H9 (cell line): ENCODE results near the gene SRCAP. TPM values are rescaled to one million over a fixed set of nuclear protein-coding genes. Genes with fewer than 3 reads are reported as not detected.

Experiments used
- DNase-seq: peaks from one replicate; pipeline ENCODE4 v3.0.0-alpha.2; 2017
- H2AFZ ChIP-seq: one replicate; pipeline ENCODE4 v1.6.1; 2013; ENCODE audit warnings: mild to moderate bottlenecking, low read length, control low read depth, moderate library complexity
- H2AK5ac ChIP-seq: 2 replicates; pipeline ENCODE4 v1.6.1; 2013; ENCODE audit warnings: low read length, control low read depth, mixed read lengths; ENCODE audit not compliant: insufficient read length
- H2BK120ac ChIP-seq: one replicate; pipeline ENCODE4 v1.6.1; 2013; ENCODE audit warnings: low read depth, mild to moderate bottlenecking, low read length, control low read depth, inconsistent platforms; ENCODE audit not compliant: poor library complexity, severe bottlenecking
- H2BK12ac ChIP-seq: 2 replicates; pipeline ENCODE4 v1.6.1; 2013; ENCODE audit warnings: low read length, control low read depth, mixed read lengths, low read depth; ENCODE audit not compliant: insufficient read length
- H2BK15ac ChIP-seq: 2 replicates; pipeline ENCODE4 v1.6.1; 2013; ENCODE audit warnings: low read depth, low read length, control low read depth
- H2BK20ac ChIP-seq: one replicate; pipeline ENCODE4 v1.6.1; 2013; ENCODE audit warnings: low read depth, mild to moderate bottlenecking, low read length, control low read depth, inconsistent platforms; ENCODE audit not compliant: poor library complexity, severe bottlenecking
- H2BK5ac ChIP-seq: 2 replicates; pipeline ENCODE4 v1.6.1; 2013; ENCODE audit warnings: low read length, control low read depth, mixed read lengths; ENCODE audit not compliant: insufficient read length
- H3K14ac ChIP-seq: 2 replicates; pipeline ENCODE4 v1.6.1; 2013; ENCODE audit warnings: low read length, control low read depth; ENCODE audit not compliant: insufficient read depth
- H3K18ac ChIP-seq: 2 replicates; pipeline ENCODE4 v1.6.1; 2013; ENCODE audit warnings: low read depth, mild to moderate bottlenecking, mixed read lengths, low read length, control low read depth; ENCODE audit not compliant: insufficient read length
- H3K23ac ChIP-seq: 2 replicates; pipeline ENCODE4 v1.6.1; 2013; ENCODE audit warnings: low read length, control low read depth, mixed read lengths, low read depth; ENCODE audit not compliant: insufficient read length
- H3K23me2 ChIP-seq: 2 replicates; pipeline ENCODE4 v1.6.1; 2013; ENCODE audit warnings: low read depth, mild to moderate bottlenecking, mixed read lengths, low read length, control low read depth; ENCODE audit not compliant: insufficient read length, poor library complexity, severe bottlenecking
- H3K27ac ChIP-seq: 2 replicates; pipeline ENCODE4 v1.5.1; 2013; ENCODE audit warnings: low read length, control low read depth, mixed read lengths, low read depth; ENCODE audit not compliant: insufficient read length
- H3K27me3 ChIP-seq: 2 replicates; pipeline ENCODE4 v1.6.1; 2013; ENCODE audit warnings: low read length, control low read depth, inconsistent platforms; ENCODE audit not compliant: insufficient read depth
- H3K4ac ChIP-seq: 2 replicates; pipeline ENCODE4 v1.6.1; 2013; ENCODE audit warnings: low read depth, mild to moderate bottlenecking, control low read depth, inconsistent platforms, low read length, moderate library complexity
- H3K4me1 ChIP-seq: 2 replicates; pipeline ENCODE4 v1.6.1; 2013; ENCODE audit warnings: low read length, control low read depth, inconsistent platforms; ENCODE audit not compliant: insufficient read depth
- H3K4me2 ChIP-seq: 2 replicates; pipeline ENCODE4 v1.6.1; 2013; ENCODE audit warnings: low read length, control low read depth, mixed read lengths; ENCODE audit not compliant: insufficient read length, insufficient read depth
- H3K56ac ChIP-seq: 2 replicates; pipeline ENCODE4 v1.6.1; 2013; ENCODE audit warnings: low read depth, mild to moderate bottlenecking, mixed read lengths, low read length, control low read depth; ENCODE audit not compliant: insufficient read length
- H3K79me1 ChIP-seq: 2 replicates; pipeline ENCODE4 v1.6.1; 2013; ENCODE audit warnings: low read depth, mild to moderate bottlenecking, moderate library complexity, low read length, control low read depth, inconsistent platforms; ENCODE audit not compliant: insufficient read depth, poor library complexity, severe bottlenecking
- H3K79me2 ChIP-seq: 2 replicates; pipeline ENCODE4 v1.6.1; 2013; ENCODE audit warnings: low read length, control low read depth, inconsistent platforms; ENCODE audit not compliant: insufficient read depth
- H3K9ac ChIP-seq: 2 replicates; pipeline ENCODE4 v1.6.1; 2013; ENCODE audit warnings: low read length, control low read depth, mixed read lengths; ENCODE audit not compliant: insufficient read length; ENCODE audit errors: extremely low read depth
- H3K9me3 ChIP-seq: one replicate; pipeline ENCODE4 v1.6.1; 2013; ENCODE audit warnings: low read depth, low read length, inconsistent platforms; ENCODE audit not compliant: control insufficient read depth
- H3T11ph ChIP-seq: one replicate; pipeline ENCODE4 v1.6.1; 2013; ENCODE audit warnings: mild to moderate bottlenecking, low read length, control low read depth, inconsistent platforms
- H4K20me1 ChIP-seq: one replicate; pipeline ENCODE4 v1.6.1; 2013; ENCODE audit not compliant: control insufficient read depth, insufficient read length, insufficient read depth
- H4K5ac ChIP-seq: 2 replicates; pipeline ENCODE4 v1.6.1; 2013; ENCODE audit warnings: low read depth, mild to moderate bottlenecking, mixed read lengths, low read length, control low read depth; ENCODE audit not compliant: insufficient read length
- H4K8ac ChIP-seq: replicated peaks from 2 replicates; pipeline ENCODE4 v1.6.1; 2013; ENCODE audit warnings: low read length, control low read depth, mixed read lengths, low read depth; ENCODE audit not compliant: insufficient read length
- H4K91ac ChIP-seq: 2 replicates; pipeline ENCODE4 v1.6.1; 2013; ENCODE audit warnings: low read depth, mild to moderate bottlenecking, moderate library complexity, mixed read lengths, low read length, control low read depth; ENCODE audit not compliant: insufficient read length
- H3K27ac Mint-ChIP-seq, 3 experiments: 2 replicates in 2 of 3; 3 replicates in 1 of 3; pipeline ENCODE4 v1.8.0; 2020 to 2021; ENCODE audit warnings: mixed read lengths in 3 of 3, mild to moderate bottlenecking in 1 of 3, moderate library complexity in 1 of 3
- H3K27me3 Mint-ChIP-seq: 2 replicates; pipeline ENCODE4 v1.8.0; 2021; ENCODE audit warnings: low read depth, mild to moderate bottlenecking, moderate library complexity, mixed read lengths
- H3K36me3 Mint-ChIP-seq, 3 experiments: 2 replicates in 2 of 3; 3 replicates in 1 of 3; pipeline ENCODE4 v1.8.0; 2020 to 2021; ENCODE audit warnings: low read depth in 3 of 3, mixed read lengths in 3 of 3; ENCODE audit not compliant: insufficient read depth in 1 of 3
- H3K4me1 Mint-ChIP-seq, 2 experiments: 2 replicates each; pipeline ENCODE4 v1.8.0; 2020; ENCODE audit warnings: mixed read lengths in 2 of 2
- H3K4me3 Mint-ChIP-seq, 2 experiments: 2 replicates in 1 of 2; 3 replicates in 1 of 2; pipeline ENCODE4 v1.8.0; 2020 to 2021; ENCODE audit warnings: mild to moderate bottlenecking in 2 of 2, mixed read lengths in 2 of 2, moderate library complexity in 1 of 2
- H3K9me3 Mint-ChIP-seq, 2 experiments: 2 replicates in 1 of 2; 3 replicates in 1 of 2; pipeline ENCODE4 v1.8.0; 2020; ENCODE audit warnings: mild to moderate bottlenecking in 2 of 2, mixed read lengths in 2 of 2, moderate library complexity in 1 of 2
- WGBS: extraction: QIAGEN DNeasy Blood & Tissue Kit; methylation state at CpG from one replicate; pipeline ENCODE4 v1.1.7; 2013; ENCODE audit warnings: missing lambda C conversion rate, low lambda C conversion rate, mixed read lengths; ENCODE audit not compliant: insufficient read length; ENCODE audit errors: extremely low coverage; 5-methylcytosine and 5-hydroxymethylcytosine counted together
- total RNA-seq: library from RNA; stranded (reverse); gene quantifications from 2 replicates; pipeline ENCODE4 v1.2.1, GENCODE V29; 2021
- TF ChIP-seq, protein P1 (sequence below): fragments of 200-600 bp; sonication (generic); conservative IDR thresholded peaks from 3 replicates; pipeline ENCODE4 v1.8.0; 2021; ENCODE audit warnings: antibody characterized with exemption, mild to moderate bottlenecking

The SRCAP gene
- total RNA-seq, 1 experiment from 2014 or later, result 63.1 TPM

DNA sequence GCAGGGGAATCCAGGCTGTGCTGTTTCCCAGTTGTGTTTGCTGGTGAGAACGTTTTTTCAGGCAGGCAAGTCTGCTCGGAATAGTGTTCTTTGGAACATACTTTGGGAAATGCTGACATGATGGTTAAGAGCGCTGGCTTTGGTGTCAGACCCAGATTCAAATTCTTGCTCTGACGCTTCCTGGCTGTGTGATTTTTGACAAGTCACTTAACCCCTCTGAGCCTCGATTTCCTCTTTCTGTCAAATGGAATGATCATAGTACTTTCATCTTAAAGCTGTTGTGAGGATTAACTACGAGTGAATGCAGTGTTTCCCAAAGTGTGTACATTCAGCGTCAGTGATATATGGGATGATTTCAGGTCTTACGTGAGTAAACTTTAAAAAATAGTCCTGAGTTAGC lies 35.9 kb upstream of the SRCAP start:
- no peak overlapping the region for H3K56ac ChIP-seq
- H3T11ph ChIP-seq, result no peak overlapping the region
- no CpG with 5 or more reads among the region's 8 CpGs for WGBS
- H4K91ac ChIP-seq, result no peak overlapping the region
- H2BK15ac ChIP-seq, result no peak overlapping the region
- no peak overlapping the region for H2AFZ ChIP-seq
- H3K18ac ChIP-seq, result no peak overlapping the region
- H3K4ac ChIP-seq, result no peak overlapping the region
- no peak overlapping the region for H2BK120ac ChIP-seq
- H3K27ac ChIP-seq, result no peak overlapping the region
- H2BK12ac ChIP-seq, result no peak overlapping the region
- H3K9me3 Mint-ChIP-seq, result no peaks in the 10 kb centered on the region
- H3K9me3 ChIP-seq, result no peaks in the 10 kb centered on the region
- H2BK5ac ChIP-seq, result no peak overlapping the region
- no peak overlapping the region for H3K9ac ChIP-seq
- H3K79me2 ChIP-seq, result no peaks in the 10 kb centered on the region
- H2AK5ac ChIP-seq, result no peak overlapping the region
- H4K8ac ChIP-seq, result no peak overlapping the region
- peaks cover 24 to 64% (median 59%) of the 10 kb centered on the region in 3 experiments for H3K36me3 Mint-ChIP-seq
- H3K23ac ChIP-seq, result no peak overlapping the region
- no peak overlapping the region for H3K14ac ChIP-seq
- H3K4me1 Mint-ChIP-seq, result peaks cover 0 to 6% of the 10 kb centered on the region in 2 experiments; a peak in 1 of 4 replicates
- H3K27me3 ChIP-seq, result peaks cover 15% of the 10 kb centered on the region; the same call in 1 of the 2 replicates
- no peak for DNase-seq
- H4K5ac ChIP-seq, result no peak overlapping the region
- no peak overlapping the region for H3K27ac Mint-ChIP-seq
- H3K4me1 ChIP-seq, result no peaks in the 10 kb centered on the region
- TF ChIP-seq, protein P1, sequence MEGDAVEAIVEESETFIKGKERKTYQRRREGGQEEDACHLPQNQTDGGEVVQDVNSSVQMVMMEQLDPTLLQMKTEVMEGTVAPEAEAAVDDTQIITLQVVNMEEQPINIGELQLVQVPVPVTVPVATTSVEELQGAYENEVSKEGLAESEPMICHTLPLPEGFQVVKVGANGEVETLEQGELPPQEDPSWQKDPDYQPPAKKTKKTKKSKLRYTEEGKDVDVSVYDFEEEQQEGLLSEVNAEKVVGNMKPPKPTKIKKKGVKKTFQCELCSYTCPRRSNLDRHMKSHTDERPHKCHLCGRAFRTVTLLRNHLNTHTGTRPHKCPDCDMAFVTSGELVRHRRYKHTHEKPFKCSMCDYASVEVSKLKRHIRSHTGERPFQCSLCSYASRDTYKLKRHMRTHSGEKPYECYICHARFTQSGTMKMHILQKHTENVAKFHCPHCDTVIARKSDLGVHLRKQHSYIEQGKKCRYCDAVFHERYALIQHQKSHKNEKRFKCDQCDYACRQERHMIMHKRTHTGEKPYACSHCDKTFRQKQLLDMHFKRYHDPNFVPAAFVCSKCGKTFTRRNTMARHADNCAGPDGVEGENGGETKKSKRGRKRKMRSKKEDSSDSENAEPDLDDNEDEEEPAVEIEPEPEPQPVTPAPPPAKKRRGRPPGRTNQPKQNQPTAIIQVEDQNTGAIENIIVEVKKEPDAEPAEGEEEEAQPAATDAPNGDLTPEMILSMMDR, result no peak
- no peaks in the 10 kb centered on the region for H4K20me1 ChIP-seq
- H3K79me1 ChIP-seq, result no peaks in the 10 kb centered on the region
- H3K27me3 Mint-ChIP-seq, result peaks cover 75% of the 10 kb centered on the region
- no peak overlapping the region for H3K4me2 ChIP-seq
- H2BK20ac ChIP-seq, result no peak overlapping the region
- H3K23me2 ChIP-seq, result no peaks in the 10 kb centered on the region
- H3K4me3 Mint-ChIP-seq, result no peak overlapping the region
